GM23248 (cell line): ENCODE results near the gene EML1.

Experiments used
- EZH2 ChIP-seq: fragments of 200-600 bp; sonication (generic); IDR thresholded peaks from 2 replicates; pipeline ENCODE4 v1.6.1; 2018; ENCODE audit warnings: antibody characterized with exemption, mild to moderate bottlenecking; ENCODE audit not compliant: insufficient read depth, poor library complexity, severe bottlenecking
- EZH2phosphoT487 ChIP-seq: fragments of 200-600 bp; sonication (generic); IDR thresholded peaks from 2 replicates; pipeline ENCODE4 v1.6.1; 2018; ENCODE audit warnings: antibody characterized with exemption, moderate library complexity, mild to moderate bottlenecking, low read depth; ENCODE audit not compliant: insufficient read depth

DNA sequence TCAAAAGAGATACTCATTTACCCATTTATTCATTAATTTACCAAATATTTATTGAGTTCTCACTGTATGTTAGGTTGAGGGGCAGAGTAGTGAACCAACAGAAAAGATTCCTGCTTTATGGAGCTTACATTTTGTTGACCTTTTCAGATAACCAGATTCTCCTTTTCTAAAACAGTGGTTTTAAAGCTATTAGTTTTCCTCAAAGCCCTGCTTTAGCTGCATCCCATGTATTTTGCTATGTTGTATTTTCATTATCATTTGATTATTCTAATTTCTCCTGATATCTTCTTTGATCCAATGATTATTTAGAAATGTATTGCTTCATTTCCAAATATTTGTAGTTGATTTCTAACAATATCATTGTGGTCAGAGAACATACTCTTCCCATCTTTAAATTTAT lies 53.6 kb downstream of the EML1 start:
- TF ChIP-seq EZH2, result no peak
- no peak for TF ChIP-seq EZH2phosphoT487
